Erythroblast (primary cell): Measurements from ENCODE around the gene CYP4F8.

ENCODE experiments used
- GATA1 ChIP-seq: IDR thresholded peaks from 2 replicates; pipeline ENCODE4 v1.6.1; 2011; ENCODE audit warnings: low read depth, mild to moderate bottlenecking, control low read depth, low read length, moderate library complexity
- POLR2A ChIP-seq: IDR thresholded peaks from 2 replicates; pipeline ENCODE4 v1.6.1; 2011; ENCODE audit warnings: mild to moderate bottlenecking, low read length

- no peak for TF ChIP-seq POLR2A
- no peak for TF ChIP-seq GATA1
These were observed 39.6 kb upstream of the CYP4F8 start for GRCh38 chr19:15575406-15575805.
